Activated CD4-positive, alpha-beta T cell treated with anti-CD3 and anti-CD28 coated beads, Interleukin-2, amount 10 ng/mL, durations not matched to agents 24 days and 14 days (primary cell): ENCODE results near the gene BMPR1B. TPM values are rescaled to one million over a fixed set of nuclear protein-coding genes. Genes with fewer than 3 reads are reported as not detected.

ENCODE experiments used
- DNase-seq: peaks from one replicate; pipeline ENCODE4 v3.0.0; 2022
- H3K27ac Mint-ChIP-seq: one replicate; pipeline ENCODE4 v1.8.0; 2022; ENCODE audit warnings: mild to moderate bottlenecking, mixed read lengths
- H3K27me3 Mint-ChIP-seq: one replicate; pipeline ENCODE4 v1.8.0; 2022; ENCODE audit warnings: mixed read lengths
- H3K36me3 Mint-ChIP-seq: one replicate; pipeline ENCODE4 v1.8.0; 2022; ENCODE audit warnings: low read depth, mild to moderate bottlenecking, mixed read lengths
- H3K4me1 Mint-ChIP-seq: one replicate; pipeline ENCODE4 v1.8.0; 2021; ENCODE audit warnings: mixed read lengths
- H3K4me3 Mint-ChIP-seq: one replicate; pipeline ENCODE4 v1.8.0; 2022; ENCODE audit warnings: mild to moderate bottlenecking, moderate library complexity, mixed read lengths
- H3K9me3 Mint-ChIP-seq: one replicate; pipeline ENCODE4 v1.8.0; 2021; ENCODE audit warnings: mixed read lengths
- intact Hi-C: fragments of 100-400 bp; cut with micrococcal nuclease; formaldehyde crosslinking; loops from one replicate; pipeline ENCODE4 v1.15.1; 2023
- total RNA-seq: library from RNA; stranded (reverse); gene quantifications from 2 replicates; pipeline ENCODE4 v1.2.3, GENCODE V29; 2022

BMPR1B gene
- total RNA-seq: not detected in 2 replicates

GRCh38 chr4:94757192-94758140 is at the start of gene BMPR1B:
Gene BMPR1B (plus strand): TSS chr4:94757955. CDS start chr4:95104425, 346,470 bp downstream.
- intact Hi-C loops: no loop called here
- Mint-ChIP-seq H3K4me3 (peak within 1 kb of the TSS; percentile 75), H3K36me3 (peaks cover 2% of the 10 kb centered on the region)

GRCh38 chr4:94711635-94712034 is 46.1 kb upstream of the BMPR1B start:
- H3K4me3 Mint-ChIP-seq: no peak overlapping the region
- H3K4me1 Mint-ChIP-seq: no peaks in the 10 kb centered on the region
- no peaks in the 10 kb centered on the region for H3K27me3 Mint-ChIP-seq
- intact Hi-C loops: no loop called here
- DNase-seq: no peak
- H3K9me3 Mint-ChIP-seq: no peaks in the 10 kb centered on the region
- no peaks in the 10 kb centered on the region for H3K36me3 Mint-ChIP-seq
- no peak overlapping the region for H3K27ac Mint-ChIP-seq

More at GRCh38 chr4:94757192-94758140, at the start of gene BMPR1B:
- Mint-ChIP-seq H3K27ac (peak within 1 kb of the TSS; percentile 62), H3K4me1 (peaks cover 4% of the 10 kb centered on the region), H3K9me3 (no peaks in the 10 kb centered on the region), H3K27me3 (peaks cover 70% of the 10 kb centered on the region)
- no peak for DNase-seq

GRCh38 chr4:94714365-94715160 is 43.2 kb upstream of the BMPR1B start:
- no peaks in the 10 kb centered on the region for H3K27me3 Mint-ChIP-seq
- no peaks in the 10 kb centered on the region for H3K9me3 Mint-ChIP-seq
- H3K4me1 Mint-ChIP-seq: no peaks in the 10 kb centered on the region
- intact Hi-C loops: no loop called here
- H3K27ac Mint-ChIP-seq: no peak overlapping the region
- DNase-seq: no peak
- H3K4me3 Mint-ChIP-seq: no peak overlapping the region
- H3K36me3 Mint-ChIP-seq: no peaks in the 10 kb centered on the region

GRCh38 chr4:94715726-94716125 is 42.0 kb upstream of the BMPR1B start:
- H3K9me3 Mint-ChIP-seq: no peaks in the 10 kb centered on the region
- no peaks in the 10 kb centered on the region for H3K4me1 Mint-ChIP-seq
- DNase-seq: no peak
- no peaks in the 10 kb centered on the region for H3K36me3 Mint-ChIP-seq
- H3K27ac Mint-ChIP-seq: no peak overlapping the region
- H3K27me3 Mint-ChIP-seq: no peaks in the 10 kb centered on the region
- no peak overlapping the region for H3K4me3 Mint-ChIP-seq
- intact Hi-C loops: no loop called here

- intact Hi-C loops: no loop called here
- Mint-ChIP-seq H3K4me3 (no peak overlapping the region), H3K9me3 (no peaks in the 10 kb centered on the region), H3K27me3 (peaks cover 3% of the 10 kb centered on the region), H3K36me3 (no peaks in the 10 kb centered on the region), H3K4me1 (no peaks in the 10 kb centered on the region), H3K27ac (no peak overlapping the region)
- no peak for DNase-seq
Observed at GRCh38 chr4:94721310-94721709, 36.4 kb upstream of the BMPR1B start.

- Mint-ChIP-seq H3K9me3 (no peaks in the 10 kb centered on the region), H3K4me1 (no peaks in the 10 kb centered on the region), H3K36me3 (no peaks in the 10 kb centered on the region), H3K27ac (no peak overlapping the region), H3K27me3 (peaks cover 6% of the 10 kb centered on the region), H3K4me3 (no peak overlapping the region)
- intact Hi-C loops: no loop called here
- no peak for DNase-seq
Observed at GRCh38 chr4:94722270-94722669, 35.5 kb upstream of the BMPR1B start.

- peaks cover 6% of the 10 kb centered on the region for H3K27me3 Mint-ChIP-seq
- no peaks in the 10 kb centered on the region for H3K36me3 Mint-ChIP-seq
- no peak overlapping the region for H3K4me3 Mint-ChIP-seq
- no peak overlapping the region for H3K27ac Mint-ChIP-seq
- H3K9me3 Mint-ChIP-seq: no peaks in the 10 kb centered on the region
- no peak for DNase-seq
- H3K4me1 Mint-ChIP-seq: no peaks in the 10 kb centered on the region
- intact Hi-C loops: no loop called here
Observed at GRCh38 chr4:94722748-94723147, 35.0 kb upstream of the BMPR1B start.

- H3K27ac Mint-ChIP-seq: no peak overlapping the region
- no peaks in the 10 kb centered on the region for H3K4me1 Mint-ChIP-seq
- H3K27me3 Mint-ChIP-seq: peaks cover 6% of the 10 kb centered on the region
- no peak for DNase-seq
- no peak overlapping the region for H3K4me3 Mint-ChIP-seq
- H3K9me3 Mint-ChIP-seq: no peaks in the 10 kb centered on the region
- no peaks in the 10 kb centered on the region for H3K36me3 Mint-ChIP-seq
- intact Hi-C loops: no loop called here
Observed at GRCh38 chr4:94724016-94724790, 33.6 kb upstream of the BMPR1B start.

- intact Hi-C loops: no loop called here
- Mint-ChIP-seq H3K4me1 (no peaks in the 10 kb centered on the region), H3K36me3 (no peaks in the 10 kb centered on the region), H3K9me3 (no peaks in the 10 kb centered on the region), H3K27ac (no peak overlapping the region), H3K4me3 (no peak overlapping the region), H3K27me3 (peaks cover 6% of the 10 kb centered on the region)
- no peak for DNase-seq
Observed at GRCh38 chr4:94726524-94727123, 31.1 kb upstream of the BMPR1B start.

- Mint-ChIP-seq H3K36me3 (no peaks in the 10 kb centered on the region), H3K4me3 (no peak overlapping the region), H3K9me3 (no peaks in the 10 kb centered on the region), H3K27me3 (peaks cover 6% of the 10 kb centered on the region), H3K27ac (no peak overlapping the region), H3K4me1 (no peaks in the 10 kb centered on the region)
- DNase-seq: no peak
- intact Hi-C loops: no loop called here
Observed at GRCh38 chr4:94728056-94728766, 29.5 kb upstream of the BMPR1B start.

- intact Hi-C loops: no loop called here
- no peak overlapping the region for H3K27ac Mint-ChIP-seq
- H3K36me3 Mint-ChIP-seq: no peaks in the 10 kb centered on the region
- no peak overlapping the region for H3K4me3 Mint-ChIP-seq
- H3K27me3 Mint-ChIP-seq: no peaks in the 10 kb centered on the region
- H3K4me1 Mint-ChIP-seq: no peaks in the 10 kb centered on the region
- no peak for DNase-seq
- no peaks in the 10 kb centered on the region for H3K9me3 Mint-ChIP-seq
Observed at GRCh38 chr4:94732358-94732698, 25.4 kb upstream of the BMPR1B start.

GRCh38 chr4:94739741-94740140 is 18.0 kb upstream of the BMPR1B start:
- no peaks in the 10 kb centered on the region for H3K36me3 Mint-ChIP-seq
- no peaks in the 10 kb centered on the region for H3K9me3 Mint-ChIP-seq
- no peak overlapping the region for H3K27ac Mint-ChIP-seq
- H3K4me1 Mint-ChIP-seq: no peaks in the 10 kb centered on the region
- peaks cover under 1% of the 10 kb centered on the region for H3K27me3 Mint-ChIP-seq
- intact Hi-C loops: no loop called here
- no peak overlapping the region for H3K4me3 Mint-ChIP-seq
- no peak for DNase-seq

- Mint-ChIP-seq H3K9me3 (no peaks in the 10 kb centered on the region), H3K4me3 (no peak overlapping the region), H3K4me1 (no peaks in the 10 kb centered on the region), H3K27ac (no peak overlapping the region), H3K27me3 (peaks cover 4% of the 10 kb centered on the region), H3K36me3 (no peaks in the 10 kb centered on the region)
- no peak for DNase-seq
- intact Hi-C loops: no loop called here
Observed at GRCh38 chr4:94741304-94741703, 16.5 kb upstream of the BMPR1B start.
